CD4-positive, alpha-beta T cell treated with Interleukin-12 subunit alpha and Interleukin-12 subunit beta, for 1 hour (primary cell): ENCODE data around the gene TAS2R41.
"Not testable (repeated sequence)": the region's sequence is repeated elsewhere in the genome, so short reads cannot be mapped to it uniquely, and the experiment has no call there.

Experiments used
- DNase-seq: peaks from one replicate; pipeline ENCODE4 v3.0.0-alpha.2; 2020

TAS2R41 gene

DNA sequence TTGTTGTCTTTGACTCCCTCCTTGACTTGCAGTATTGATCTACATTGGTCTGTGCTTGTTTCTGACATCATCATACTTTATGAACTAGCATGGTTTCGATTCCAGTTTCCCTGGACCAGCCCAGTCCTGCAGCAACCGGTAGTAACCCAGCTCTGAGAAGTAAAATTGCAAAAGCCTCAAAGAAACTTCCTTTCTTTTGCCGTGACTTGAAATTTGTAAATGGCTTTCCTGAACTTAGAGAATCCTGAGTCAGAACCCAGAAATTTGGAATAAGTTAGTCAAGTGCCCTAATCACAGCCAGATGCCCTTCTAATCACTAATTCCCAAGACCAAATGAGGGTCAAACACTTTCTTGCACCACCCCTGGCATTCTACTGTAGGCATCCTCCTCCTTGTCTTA, 19.4 kb upstream of the TAS2R41 start:
- no peak for DNase-seq

DNA sequence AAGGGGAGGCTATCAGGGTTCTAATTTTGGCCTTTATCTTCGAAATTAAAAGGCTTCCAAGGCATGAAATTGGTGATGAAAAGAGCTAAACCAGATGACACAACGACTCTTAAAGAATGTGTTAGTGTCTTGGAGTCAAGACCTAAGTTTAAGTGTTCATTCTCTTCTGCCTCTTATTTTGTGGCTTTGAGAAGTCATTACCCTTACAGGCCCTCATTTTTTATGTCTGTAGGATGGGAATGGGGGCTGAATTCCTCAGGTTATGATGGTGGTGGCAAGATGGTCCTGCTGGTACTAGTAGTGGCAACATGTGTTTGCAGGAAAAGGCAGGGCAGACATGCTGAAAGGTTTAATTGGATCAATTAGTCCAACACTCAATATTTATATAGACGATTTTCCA, 19.0 kb upstream of the TAS2R41 start:
- DNase-seq = no peak

DNA sequence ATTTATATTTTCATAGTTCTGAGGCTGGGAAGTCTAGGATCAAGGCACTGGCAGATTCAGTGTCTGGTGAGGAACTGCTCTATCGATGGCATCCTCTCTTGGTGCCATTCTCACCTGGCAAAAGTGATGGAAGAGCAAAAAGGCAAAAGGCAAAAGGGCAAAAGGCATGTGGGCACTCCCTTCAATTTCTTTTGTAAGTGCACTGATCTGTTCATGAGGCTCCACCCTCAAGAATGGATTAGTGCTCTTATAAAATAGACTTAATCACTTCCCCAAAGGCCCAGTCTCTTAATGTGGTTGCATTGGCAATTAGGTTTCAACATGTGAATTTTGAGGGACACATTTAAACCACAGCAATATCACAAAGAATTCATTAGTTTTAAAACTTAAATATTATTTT, 18.3 kb upstream of the TAS2R41 start:
- no peak for DNase-seq

DNA sequence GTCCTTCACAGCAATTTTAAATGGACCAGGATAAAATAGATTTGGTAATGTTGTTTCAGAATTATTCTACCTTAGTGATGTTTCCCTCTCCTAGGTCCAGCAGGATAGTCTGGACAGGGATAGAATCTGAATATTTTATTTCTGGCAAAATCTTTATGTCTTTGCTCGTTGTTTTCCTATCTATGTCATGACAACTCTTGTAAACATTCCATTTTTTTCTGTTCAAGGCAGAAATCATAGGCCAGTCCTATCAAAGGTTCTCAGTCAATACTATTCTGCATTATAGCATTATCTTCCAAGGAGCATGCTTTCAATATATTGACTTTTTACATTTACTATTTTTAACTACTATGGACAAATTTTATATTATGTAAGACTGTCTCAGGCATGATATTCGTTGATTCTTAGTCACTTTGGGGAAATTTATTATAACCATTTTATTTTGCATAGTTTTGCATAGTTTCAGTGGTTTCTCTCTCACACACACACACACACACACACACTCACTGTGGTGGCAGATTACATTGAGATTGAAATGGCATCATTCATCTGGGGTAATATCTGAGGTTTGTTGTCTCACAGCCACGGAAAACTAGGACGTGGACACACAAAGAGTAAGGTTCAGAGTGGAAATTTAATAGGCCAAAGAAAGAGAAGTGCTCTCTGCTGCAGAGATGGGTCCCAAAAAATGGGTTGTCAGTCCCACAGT, 17.2 kb upstream of the TAS2R41 start:
- DNase-seq = no peak

DNA sequence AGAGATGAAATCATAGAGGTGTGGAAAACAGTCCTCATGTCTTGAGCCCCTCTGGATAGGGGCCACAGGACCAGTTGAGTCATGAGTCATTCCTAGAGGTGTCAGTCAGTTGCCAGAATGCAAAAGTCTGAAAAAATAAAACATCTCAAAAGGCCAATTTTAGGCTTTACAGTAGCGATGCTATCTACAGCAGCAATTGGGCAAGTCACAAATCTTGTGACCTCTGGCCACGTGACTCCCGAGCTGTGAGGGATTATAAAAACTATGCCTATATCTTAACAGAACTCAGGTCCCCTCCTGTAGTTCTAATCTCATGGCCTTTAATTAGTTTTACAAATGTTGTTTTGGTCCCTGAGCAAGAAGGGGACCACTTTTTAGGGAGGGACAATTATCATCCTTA, 15.6 kb upstream of the TAS2R41 start:
- no peak for DNase-seq

DNA sequence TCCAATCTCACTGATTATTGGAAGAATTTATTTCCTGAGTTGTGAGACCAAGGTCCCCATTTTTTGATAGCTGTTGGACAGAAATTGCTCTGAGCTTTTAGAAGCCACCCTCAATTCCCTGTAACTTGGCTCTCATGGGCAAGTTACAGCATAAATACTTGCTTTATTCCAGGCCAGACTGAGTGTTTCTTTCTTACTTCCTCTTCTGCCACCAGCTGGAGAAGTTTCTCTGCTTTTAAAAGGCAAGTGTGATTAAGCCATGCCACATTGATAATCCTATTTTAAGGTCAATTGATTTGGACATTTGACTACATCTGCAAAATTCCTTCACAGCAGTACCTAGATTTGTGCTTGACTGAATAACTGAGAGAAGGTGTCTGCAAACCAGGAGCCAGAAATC, 14.1 kb upstream of the TAS2R41 start:
- DNase-seq = no peak

DNA sequence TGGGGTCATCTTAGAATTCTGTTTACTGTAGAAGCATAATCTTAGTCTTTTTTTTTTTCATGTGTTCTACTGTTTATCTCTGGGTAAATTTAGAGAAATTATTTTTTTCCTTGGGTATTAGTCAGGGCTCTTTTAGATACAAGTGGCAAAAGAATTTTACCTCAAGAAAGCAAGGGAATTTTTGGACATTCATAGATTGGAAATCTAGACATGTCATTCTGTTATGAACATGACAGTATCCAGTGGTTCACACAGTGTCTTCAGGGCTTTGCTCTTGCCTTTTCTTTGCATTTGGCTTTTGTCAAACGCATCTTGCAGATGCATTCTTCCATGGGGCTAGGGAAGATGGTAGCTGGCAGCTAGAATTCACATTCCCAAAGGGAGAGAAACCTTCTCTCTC, 13.7 kb upstream of the TAS2R41 start:
- no peak for DNase-seq

DNA sequence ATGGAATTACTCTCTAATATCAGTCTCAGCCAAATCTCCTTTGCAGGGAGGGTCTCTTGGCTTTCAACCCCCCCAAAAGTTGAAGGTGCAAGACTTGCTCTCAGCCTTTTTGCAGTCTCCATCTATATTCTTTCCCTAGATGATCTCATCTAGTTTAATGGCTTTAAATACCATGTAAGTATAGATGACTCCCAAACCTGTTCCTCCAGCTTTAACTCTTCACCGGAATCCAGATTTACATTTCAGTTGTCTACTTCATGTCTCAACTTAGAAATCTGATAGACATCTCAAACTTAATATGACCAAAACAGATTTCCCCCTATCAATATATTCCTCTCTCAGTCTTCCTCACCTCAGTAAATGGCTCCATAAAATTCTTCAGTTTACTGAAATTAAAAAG, 9.9 kb upstream of the TAS2R41 start:
- DNase-seq = no peak

DNA sequence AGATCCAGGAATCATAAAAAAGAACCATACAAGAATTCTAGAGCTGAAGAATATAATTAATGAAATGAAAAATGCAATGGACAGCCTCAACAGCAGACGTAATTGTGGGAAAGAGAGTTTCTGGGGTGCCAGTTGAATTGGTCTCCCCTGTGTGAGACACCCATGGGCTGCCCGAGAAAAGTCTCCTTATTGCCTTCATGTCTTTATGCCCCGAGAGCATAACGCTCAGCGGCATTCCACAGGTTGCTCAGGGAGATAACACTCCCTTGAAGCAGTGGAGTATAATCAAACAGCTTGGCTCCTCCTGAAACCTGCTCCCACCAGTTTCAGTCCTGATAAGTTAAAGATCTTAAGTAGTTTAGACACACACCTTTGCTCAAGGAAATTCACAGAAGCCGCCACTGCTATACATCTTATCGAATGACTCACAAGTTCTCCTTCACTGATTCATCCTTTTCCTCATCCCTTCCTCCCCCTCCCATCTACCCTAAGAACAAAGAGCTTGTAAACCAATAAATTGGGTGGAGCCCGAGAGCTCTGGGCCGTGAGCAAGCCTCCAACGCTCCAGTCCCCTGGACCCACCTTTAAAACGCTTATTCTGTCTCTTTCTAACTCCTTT, 5.5 kb upstream of the TAS2R41 start:
- DNase-seq = not testable (repeated sequence)

DNA sequence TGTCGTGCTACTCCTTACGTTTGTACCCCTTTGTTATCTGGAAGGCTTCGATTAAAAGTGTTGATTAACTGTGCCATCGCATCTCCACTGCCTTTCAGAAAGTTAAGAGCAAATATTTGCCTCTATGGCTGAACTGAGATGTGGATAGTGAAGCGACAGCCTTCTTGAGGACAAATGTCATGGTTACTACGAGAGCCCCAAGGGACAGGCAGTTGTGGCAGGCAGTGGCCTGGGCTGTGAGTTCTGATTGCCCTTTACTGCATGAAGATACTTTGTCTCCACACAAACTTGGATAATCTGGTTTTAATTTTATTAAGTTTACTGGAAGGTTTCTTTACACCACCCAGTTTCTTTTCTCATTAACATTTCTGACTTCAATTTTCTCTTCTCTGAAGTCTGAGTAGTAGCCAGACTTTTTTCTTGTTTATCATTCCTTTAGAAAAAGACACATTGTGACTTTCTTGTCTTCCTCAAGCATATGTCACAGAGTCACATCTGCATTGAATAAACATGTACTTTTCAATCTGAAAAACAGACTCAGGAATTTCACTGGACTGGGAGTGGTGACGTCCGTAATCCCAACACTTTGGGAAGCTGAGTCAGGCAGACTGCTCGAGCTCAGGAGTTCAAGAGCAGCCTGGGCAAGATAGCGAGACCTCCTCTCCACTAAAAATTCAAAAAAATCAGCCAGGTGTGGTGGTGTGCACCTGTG, 1.5 kb downstream of the TAS2R41 start:
- DNase-seq = no peak

DNA sequence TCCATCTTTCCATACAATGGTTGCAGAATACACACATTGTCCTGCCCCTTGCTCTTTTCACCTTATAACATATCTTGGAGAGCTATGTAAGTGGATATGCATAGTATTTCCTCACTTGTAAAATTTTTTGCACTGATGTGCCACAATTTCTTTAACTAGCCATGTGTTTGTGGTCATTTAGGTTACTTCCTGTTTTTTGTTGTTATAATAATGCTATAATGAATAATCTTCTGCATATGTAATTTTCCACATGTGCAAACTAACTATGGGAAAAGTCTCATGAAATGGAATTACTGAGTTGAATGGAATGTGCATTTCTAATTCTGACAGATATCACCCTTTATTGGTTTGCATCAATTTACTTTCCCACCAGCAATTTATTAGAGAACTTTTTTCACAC, 2.8 kb downstream of the TAS2R41 start:
- no peak for DNase-seq

DNA sequence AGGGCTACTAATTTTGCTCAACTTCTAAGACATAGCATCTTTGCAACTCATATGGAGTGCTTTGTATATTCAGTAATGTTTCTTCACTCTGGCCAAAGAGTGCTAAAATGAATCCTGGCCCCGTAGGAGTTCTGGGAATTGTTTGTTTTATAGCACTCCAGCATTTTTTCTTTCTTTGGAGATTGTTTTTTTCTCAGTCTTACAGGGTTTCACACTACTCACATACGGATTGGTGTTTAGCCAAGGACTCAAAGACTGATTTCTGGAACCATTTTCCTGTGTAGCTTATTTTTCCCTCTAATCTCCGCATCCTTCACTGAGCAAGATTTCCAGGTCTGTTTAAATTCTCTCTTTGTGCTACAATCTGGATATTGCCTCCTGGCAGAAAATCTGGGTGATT, 6.4 kb downstream of the TAS2R41 start:
- no peak for DNase-seq

DNA sequence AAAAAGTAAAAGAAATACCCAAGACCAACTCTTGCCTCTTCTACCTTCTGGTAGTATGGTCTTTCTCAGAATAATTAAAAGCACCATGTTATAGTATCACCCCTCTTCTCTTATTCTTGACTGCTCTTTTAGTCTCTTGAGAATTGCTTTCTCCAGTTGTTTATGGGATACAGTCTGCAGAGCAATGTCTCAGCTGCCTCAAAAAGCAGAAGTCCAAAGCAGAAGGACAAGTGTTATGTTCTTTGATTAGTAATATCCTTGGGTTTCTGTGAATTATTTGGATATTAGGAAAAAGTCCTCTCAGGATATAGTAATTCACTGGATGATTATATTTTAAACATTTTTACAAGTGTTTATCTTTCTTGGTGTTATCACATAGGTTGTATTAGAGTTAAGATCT, 7.4 kb downstream of the TAS2R41 start:
- no peak for DNase-seq

DNA sequence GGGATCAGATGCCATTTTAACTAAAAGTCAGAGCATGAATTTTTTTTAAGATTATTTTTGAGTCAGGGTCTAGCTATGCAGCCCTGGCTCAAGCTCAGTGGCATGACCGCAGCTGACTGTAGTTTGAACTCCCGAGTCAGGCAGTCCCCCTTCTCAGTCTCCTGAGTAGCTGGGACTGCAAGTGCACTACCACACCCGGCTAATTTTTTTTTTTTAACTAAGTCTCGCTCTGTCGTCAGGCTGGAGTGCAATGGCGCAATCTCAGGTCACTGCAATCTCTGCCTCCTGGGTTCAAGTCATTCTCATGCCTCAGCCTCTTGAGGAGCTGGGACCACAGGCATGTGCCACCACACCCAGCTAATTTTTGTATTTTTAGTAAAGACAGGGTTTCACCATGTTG, 7.8 kb downstream of the TAS2R41 start:
- DNase-seq = no peak

DNA sequence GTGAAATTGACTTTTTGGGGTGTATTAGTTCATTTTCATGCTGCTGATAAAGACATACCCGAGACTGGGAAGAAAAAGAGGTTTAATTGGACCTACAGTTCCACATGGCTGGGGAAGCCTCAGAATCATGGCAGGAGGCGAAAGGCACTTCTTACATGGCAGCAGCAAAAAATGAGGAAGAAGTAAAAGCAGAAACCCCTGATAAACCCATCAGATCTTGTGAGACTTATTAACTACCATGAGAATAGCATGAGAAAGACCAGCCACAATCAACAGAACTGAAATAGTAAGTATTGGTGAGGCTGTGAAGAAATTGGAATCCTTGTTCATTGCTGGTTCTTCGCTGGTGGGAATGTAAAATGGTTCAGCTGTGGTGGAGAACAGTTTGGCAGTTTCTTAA, 8.6 kb downstream of the TAS2R41 start:
- DNase-seq = not testable (repeated sequence)

DNA sequence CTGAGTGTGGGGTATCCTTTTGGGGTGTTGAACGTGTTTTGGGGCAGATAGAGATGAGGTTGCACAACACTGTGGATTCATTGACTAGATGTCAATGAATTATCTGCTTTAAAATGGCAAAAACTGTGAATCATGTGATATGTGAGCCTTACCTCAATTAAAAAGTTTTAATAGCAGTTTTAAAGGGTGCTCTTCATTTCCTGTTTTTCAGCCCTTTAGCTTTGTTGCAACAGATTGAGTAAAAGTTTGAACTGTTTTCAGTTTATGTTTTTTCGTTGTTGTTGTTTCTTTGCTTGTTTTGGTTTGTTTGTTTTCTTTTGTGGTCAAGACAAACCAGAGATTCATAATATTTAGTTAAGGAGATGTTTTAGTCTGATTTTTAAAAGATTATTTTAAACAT, 9.4 kb downstream of the TAS2R41 start:
- no peak for DNase-seq

DNA sequence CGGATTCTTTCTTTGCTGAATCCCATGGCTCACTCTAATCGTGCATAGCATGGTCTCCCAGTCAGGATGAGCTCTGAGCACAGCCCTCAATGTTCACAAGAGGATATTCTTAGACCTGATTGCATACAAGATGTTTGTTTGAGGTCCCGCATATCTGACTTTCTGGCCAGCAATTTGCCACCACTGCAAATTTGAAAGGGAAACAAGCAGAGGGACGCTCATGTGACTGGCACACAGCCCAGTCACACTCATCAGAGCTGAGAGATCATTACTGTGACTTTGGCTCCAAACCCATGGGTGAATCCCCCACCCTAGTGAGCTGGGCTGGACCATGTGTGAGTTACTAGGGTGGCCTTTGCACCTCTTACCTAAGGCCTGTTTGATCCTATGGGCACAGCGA, 9.9 kb downstream of the TAS2R41 start:
- DNase-seq = no peak

DNA sequence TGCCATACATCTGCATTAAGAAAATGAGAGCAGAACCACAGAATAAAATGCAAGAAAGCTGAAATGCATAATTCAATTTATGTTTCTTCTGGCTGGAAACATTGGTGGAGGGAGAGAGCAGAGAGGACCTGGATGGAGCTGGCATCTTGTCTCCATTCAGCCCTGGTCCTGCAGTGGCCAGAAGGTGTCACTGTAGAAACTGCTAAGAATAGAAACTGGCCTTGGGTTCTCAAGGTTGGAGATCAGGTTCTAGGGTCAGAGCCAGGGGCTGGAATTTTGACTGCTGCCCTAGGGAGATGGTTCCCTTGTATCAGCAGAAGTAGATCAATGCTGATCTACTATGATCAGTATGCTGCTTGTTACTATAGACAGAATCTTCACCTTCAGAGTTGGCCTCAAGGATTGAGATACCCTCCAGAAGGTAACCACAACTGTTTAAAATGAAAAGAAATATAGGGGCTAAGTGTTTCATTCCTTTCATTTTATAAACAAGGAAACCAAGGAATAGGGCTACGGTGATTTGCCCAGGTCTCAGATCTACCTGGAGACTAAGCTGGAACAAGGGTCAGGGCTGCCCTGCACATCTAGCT, 13.1 kb downstream of the TAS2R41 start:
- DNase-seq = peak; percentile 8

DNA sequence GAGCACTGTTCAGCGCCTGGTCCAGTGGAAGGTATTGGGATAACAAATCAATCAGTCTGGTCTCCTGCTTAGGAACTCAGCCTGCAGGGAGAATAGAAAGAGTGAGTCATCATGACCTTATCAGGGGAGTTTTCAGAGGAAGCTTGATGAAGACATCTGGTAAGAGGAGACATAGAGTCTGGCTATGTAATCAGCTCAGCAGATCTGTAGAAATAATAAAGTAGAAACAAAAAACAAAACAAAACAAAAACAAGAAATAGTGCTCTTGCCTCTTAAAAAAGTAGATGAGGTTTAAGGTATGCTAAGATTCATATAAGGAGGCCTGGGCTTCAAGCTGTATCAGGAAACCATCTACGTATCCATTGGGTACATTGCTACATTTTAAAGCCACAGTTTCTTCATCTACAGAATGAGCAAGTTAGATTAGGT, 14.4 kb downstream of the TAS2R41 start:
- no peak for DNase-seq

DNA sequence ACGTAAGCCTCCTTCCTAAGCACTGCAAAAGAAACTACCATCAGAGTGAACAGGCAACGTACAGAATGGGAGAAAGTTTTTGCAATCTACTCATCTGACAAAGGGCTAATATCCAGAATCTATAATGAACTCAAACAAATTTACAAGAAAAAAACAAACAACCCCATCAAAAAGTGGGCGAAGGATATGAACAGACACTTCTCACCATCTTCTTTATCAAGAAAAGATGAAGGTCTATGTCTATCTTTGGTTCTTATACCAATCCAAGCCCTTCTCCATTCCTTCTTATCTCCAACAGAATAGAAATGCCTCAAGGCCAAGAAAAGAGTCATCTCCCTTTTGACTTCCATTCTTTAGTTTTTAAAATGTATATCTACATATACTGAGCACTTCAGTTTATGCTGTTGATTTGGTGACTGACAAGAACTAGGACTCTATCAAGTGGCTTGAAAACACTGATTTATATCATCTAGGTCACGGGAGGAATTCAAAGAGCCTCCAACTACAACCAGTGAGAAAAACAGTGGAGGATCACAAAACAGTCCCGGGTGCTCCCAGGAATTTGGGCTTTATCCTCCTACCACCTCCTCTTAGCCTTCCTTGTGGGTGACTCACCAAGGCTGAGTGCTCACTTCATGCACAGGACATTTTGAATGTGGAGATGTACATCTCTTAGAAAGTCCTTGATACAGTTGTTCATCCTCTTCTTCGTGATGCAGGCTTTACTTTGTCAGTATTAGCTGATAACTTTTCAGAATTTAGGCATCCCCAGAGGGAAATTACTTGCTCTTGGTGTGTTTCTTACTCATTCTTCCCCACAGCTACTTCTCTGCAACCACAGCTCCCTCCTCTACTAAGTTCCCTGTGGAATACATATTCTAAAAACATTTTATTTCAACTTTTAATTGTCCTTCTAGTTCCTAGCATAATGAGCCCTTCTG, 15.4 kb downstream of the TAS2R41 start:
- no peak for DNase-seq

DNA sequence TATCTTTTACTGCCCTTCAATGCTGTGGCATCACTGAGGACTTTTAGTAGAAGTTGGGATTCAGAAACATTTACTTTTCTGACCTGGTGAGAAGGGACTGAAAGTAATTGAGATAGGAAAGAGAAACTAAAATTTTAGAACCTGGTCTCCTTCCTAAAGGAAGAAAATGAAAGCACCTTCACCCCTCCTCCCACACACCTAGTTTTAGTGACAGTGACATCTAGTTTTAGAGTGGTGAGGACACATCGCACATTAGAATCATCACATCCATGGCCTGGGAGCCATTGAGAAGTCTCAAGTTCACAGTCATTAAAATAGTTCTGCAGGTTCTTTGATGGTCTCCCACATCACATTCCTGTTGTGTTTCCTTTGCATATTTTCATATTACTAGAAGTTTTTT, 16.1 kb downstream of the TAS2R41 start:
- no peak for DNase-seq

DNA sequence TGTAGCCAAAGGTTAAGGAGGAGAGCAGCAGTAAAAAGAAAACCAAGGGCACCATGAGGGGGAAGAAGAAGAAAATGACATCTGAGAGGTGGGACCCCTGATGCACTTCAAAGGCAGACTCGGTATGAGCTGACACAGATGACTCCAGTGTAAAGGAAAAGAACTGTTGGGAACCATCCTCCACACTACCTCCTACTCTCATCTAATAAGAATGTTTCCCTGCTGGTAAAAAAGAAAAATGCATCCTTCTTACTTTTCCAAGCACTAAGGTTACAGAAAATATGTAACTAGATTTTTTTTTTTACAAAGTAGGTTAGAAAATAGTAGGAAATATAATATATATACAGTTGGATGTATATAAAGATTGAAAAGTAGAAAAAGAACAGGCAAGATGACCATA, 16.9 kb downstream of the TAS2R41 start:
- no peak for DNase-seq

DNA sequence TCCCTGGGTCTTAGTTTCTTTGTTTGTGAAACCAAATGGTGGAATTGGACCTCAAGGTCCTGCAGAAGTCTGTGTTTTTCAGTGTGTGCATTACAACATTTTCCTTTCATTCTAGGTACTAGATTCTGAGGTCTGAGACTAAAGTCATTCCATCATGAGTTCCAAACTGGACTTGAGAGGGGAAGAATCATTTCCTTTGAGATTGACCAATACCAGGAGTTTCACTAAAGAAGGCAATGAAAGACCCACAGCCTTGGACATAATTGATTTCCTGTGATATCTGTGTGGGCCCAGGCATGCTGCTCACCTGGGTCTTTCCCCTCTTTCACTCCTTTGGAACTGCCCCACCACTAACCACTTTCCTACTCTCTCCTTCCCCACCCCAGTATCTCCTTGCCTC, 18.2 kb downstream of the TAS2R41 start:
- DNase-seq = no peak
